CD4-positive, alpha-beta T cell treated with Interleukin-4 for 4 hours (primary cell): ENCODE results near the gene GABRG3.

ENCODE experiments used
- DNase-seq: peaks from one replicate; pipeline ENCODE4 v3.0.0-alpha.2; 2020

Gene GABRG3

GRCh38 chr15:27535445-27536129, 564.6 kb downstream of the GABRG3 start:
- DNase-seq: no peak

DNA sequence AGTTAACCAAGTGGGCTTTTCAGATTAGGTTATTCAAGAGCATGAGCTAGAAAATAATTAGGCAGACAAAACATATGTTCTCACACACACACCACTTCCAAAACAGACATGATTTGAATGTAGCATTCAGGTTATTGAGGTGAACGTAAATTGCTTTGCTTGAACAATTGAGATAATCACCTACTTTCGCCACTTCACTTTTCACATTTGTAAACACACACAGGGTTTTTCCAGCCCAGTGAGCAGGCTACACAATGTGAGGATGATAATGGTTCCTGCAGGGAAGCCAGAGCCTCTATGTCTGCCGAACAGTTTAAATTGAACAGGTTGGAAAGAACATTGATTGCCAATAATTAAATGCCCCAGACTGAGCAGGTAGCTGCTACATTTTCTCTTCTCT, 567.3 kb downstream of the GABRG3 start:
- no peak for DNase-seq

DNA sequence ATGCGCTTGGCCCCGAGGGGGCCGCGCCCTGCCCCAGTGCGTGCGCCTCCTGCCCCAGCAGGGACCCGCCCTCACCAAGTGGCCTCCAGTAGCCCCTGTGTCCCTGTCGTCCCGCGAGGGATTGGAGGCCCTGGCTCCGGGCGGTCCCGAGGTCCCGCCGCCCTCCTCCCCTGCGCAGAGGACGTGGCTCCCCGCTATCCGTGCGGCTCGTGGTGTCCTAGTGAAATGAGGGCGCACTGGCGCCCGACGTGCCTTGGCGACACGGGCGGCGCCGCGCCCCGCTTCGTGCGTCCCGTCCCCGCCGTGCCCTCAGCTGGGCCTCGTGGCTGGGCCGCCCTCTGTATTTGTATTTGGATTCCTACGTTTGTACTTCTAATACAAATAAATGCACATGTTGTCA, 570.6 kb downstream of the GABRG3 start:
- no peak for DNase-seq

GRCh38 chr15:27545494-27546255, 574.7 kb downstream of the GABRG3 start:
- no peak for DNase-seq

DNA sequence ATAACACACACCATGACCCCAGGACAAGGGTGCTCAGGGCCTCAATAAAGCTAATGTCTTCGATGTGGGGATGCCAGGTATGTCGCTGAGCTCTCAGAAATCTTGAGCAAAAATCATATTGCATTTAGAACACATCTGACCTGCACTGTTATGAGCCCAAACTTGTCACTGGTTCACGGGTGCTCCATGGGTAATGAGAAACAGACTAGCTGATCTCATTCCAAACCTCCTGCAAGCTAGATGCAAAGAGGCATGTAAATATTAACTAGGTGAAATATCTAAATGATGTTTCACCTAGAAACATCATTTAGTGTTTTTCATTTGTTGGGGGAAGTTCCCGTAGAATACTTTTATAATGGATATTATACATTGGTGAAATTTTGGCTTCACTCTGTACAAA, 578.8 kb downstream of the GABRG3 start:
- no peak for DNase-seq

DNA sequence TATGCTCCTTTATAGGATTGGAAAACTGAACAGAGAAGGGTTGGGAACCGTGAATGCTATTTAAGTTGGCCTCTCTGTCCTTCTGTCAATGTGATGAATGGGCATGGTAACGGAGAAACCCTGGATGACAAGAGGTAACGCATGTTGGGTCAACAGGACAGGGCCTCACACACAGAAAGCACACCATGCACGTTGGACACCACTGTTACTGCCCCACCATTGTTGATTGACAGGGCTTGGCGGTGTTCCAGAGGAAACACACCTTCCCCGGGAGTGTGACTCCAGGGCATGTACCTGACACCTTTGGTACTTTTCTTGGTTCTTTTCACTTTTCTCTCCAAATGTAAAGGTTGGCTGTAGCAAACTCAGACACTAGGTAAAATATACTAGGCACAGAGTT, 579.7 kb downstream of the GABRG3 start:
- DNase-seq: no peak

DNA sequence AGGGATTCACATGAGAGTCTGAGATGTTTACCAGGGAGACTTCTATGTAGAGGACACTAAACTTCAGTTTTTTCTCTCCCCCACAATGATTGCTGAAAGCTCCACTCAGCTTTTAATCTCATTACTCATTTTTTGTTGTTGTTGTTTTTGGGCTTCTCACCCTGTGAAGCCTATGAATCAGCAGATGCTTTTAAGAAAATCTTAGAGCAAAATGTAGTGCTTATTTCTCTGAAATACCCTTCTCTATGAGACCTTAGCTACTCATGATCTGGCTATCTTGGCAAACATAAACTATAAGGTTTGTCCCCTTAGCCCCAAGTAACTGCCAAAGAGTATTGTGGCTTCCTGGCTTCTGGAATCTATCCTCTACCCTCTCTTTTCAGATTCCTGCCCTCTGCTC, 590.8 kb downstream of the GABRG3 start:
- no peak for DNase-seq

GRCh38 chr15:27563765-27564370, 592.9 kb downstream of the GABRG3 start:
- no peak for DNase-seq

DNA sequence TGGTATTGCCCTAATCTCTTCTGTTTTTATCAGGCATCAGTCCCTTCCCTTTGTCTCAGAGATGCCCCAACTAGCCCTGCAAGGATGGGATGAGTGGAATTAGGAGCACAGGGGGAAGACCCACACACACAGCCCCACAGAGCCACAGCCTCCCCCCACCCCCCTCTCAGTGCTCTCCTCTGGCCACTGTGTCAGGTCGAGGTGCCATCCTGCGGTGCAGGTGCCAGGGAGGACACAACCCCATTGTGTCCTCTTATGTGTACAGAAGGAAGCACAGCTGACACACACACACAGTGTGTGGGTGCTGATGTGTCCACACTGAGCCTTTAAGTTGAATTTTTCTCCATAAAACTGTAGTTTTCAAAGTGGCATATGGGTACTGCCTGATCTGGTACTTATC, 593.7 kb downstream of the GABRG3 start:
- no peak for DNase-seq

- DNase-seq: no peak
Observed at GRCh38 chr15:27570746-27571145, 599.8 kb downstream of the GABRG3 start.

- DNase-seq: no peak
Observed at GRCh38 chr15:27573805-27574485, 603.0 kb downstream of the GABRG3 start.

- no peak for DNase-seq
Observed at GRCh38 chr15:27574541-27575054, 603.6 kb downstream of the GABRG3 start.

- DNase-seq: no peak
Observed at GRCh38 chr15:27575521-27575920, 604.5 kb downstream of the GABRG3 start.

DNA sequence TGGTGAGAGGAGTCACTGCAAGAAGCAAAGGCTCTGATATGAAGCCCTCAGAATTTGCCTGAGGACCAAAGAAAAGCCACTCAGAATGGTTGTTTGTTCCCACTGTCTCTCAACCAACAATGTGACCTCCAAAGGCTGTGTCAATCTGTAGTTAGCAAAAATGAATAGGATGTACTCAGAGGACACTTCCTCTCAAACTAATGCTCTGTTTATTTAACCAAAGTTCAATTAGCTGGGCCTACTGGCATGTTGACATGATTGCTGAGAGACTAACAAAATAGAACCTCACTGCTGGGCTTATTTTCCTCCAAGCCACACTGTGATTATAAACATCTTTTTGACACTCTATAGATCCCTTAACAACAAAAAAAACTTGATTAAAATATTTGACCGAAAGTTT, 605.6 kb downstream of the GABRG3 start:
- no peak for DNase-seq

GRCh38 chr15:27579738-27580137, 608.8 kb downstream of the GABRG3 start:
- no peak for DNase-seq

DNA sequence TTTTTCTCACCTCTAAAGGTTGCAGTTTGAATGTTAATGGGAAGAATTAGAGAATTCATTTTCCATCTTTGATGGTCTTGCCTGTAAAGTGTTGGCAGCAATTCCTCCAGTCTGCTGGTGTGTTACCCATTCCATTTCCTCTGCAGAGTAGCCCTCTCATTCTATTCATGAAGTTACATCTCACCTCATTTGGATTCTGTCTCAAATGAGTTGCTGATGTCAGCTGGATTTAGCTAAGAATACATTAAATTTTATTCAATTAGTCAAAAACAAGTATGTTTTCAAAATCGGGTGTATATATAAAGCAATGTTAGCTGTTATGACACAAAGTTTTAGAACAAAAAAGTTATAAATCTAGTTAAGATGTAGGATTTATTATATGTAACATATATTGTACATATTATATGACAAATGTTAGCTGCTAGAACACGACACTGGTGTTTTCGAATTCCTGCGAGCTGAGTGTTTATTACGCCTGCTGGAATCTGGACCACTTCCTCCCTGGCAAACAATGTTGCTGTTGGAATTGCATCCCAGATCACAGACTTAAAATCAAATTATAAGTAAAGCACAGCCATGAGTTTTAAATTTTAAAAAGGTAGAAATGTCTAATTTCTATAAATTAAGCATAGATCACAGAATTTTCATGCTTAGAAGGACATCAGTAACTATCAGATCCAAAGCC, 611.9 kb downstream of the GABRG3 start:
- no peak for DNase-seq

DNA sequence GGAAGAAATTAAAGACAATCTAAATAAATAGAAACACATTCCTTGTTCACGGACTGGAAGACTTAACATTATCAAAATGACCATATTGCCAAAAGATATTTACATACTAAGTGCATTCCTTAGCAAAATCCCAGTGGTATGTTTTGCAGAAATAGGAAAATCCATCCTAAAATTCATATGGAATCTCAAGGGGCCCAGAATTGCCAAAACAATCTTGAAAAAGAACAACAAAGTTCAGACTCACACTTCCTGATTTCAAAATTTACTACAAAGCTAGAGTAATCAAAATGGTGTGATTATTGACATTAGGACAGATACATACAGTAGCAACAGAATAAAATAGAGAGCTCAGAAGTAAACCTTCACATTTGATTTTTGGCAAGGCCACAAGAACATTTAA, 612.7 kb downstream of the GABRG3 start:
- no peak for DNase-seq

- DNase-seq: no peak
Observed at GRCh38 chr15:27585041-27585640, 614.2 kb downstream of the GABRG3 start.

DNA sequence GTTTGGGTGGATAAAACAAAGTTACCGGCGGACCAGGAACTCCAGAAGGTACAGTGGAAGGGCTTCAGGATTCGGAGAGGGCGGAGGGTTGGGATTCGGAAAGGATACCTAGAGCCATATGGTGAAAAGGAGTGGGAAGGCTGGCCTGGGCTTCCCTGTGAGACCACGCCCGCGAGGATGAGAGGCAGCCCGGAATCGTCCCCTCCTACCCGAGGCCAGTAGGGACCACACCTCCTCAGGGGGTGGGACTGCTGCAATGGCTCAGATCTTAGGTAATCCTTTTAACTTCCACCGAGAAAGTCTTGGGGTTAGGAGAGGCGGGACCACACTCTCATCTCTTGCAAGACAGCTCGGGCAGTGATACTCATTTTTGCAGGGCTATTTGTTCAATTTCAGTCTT, 616.8 kb downstream of the GABRG3 start:
- no peak for DNase-seq

GRCh38 chr15:27589260-27589659, 618.3 kb downstream of the GABRG3 start:
- no peak for DNase-seq

- DNase-seq: no peak
Observed at GRCh38 chr15:27589782-27590181, 618.8 kb downstream of the GABRG3 start.
